Activated naive CD4-positive, alpha-beta T cell (primary cell): Measurements from ENCODE around the gene ZNF567.
"Not testable (repeated sequence)": the region's sequence is repeated elsewhere in the genome, so short reads cannot be mapped to it uniquely, and the experiment has no call there.

Source experiments
- DNase-seq, 4 experiments: peaks; one replicate each; lab custom pipeline; 2025; lab: John Stamatoyannopoulos, UW

ZNF567 gene

DNA sequence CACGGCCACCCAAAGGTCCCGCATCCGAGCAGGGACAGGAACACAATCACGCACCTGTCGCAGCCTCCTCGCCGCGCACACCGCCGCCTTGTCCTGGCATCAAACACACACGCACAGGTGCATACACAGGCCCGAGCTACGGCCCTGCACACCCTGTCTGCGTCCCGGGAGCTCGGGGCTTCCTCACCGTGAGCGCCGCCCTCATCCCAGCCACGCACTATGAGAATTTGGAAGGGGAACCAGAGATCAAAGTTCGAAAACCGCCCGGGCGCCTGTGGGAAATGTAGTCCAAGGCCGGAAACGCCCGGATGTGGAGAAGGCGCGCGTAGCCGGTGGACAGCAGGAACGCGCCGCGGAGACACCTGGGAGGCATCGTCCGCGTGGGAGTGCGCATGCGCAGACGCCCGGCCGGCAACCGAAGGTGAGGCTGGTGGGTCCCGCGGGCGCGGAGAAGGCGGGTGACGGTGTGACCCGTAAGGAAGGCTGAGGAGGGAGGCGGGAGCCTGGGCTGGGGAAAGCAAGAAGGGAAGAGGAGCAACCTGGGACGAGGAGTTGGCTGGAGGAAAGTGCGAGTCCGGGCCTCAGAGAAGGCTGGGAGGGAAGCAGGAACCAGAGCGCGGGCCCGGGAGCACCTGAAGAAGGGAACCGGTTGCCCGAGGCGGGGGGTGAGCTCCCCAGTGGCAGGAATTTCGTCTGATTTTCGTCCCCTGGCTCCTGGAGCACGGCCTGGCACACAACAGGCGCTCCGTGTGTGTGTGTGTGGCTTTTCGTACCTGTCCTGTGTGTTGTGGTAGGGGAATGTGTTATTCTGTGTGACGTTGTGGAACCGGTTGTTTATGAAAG is at the start of gene ZNF567:
Gene ZNF567, plus strand, starts transcription at position 399 of the 843 bp plus-strand sequence. CDS start 7,256 bp downstream, outside the sequence.
- DNase-seq: peak; percentile 95 to 99 (median 96)

- no peak for DNase-seq
These were observed 48.4 kb upstream of the ZNF567 start for GRCh38 chr19:36638862-36639510.

- DNase-seq: no peak
These were observed 40.7 kb upstream of the ZNF567 start for GRCh38 chr19:36646746-36647145.

- no peak for DNase-seq
These were observed 34.5 kb upstream of the ZNF567 start for GRCh38 chr19:36652958-36653357.

DNA sequence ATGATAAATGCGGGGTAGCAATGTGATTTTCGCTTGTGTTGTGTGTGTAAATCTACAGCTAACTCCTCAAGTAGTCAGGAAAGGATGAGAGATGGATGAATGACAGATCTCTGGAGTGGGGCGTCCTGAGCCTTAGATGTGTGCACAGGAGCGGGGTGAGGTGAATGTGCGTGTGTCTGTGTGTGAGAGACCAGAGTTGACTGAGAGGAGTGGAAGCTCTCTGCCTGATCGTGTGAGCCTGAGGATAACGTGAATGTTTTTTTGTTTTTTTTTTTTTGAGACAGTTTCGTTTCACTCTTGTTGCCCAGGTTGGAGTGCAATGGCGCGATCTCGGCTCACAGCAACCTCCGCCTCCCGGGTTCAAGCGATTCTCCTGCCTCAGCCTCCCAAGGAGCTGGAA is 21.6 kb upstream of the ZNF567 start:
- no peak for DNase-seq

GRCh38 chr19:36668646-36669045 is 18.8 kb upstream of the ZNF567 start:
- no peak for DNase-seq

DNA sequence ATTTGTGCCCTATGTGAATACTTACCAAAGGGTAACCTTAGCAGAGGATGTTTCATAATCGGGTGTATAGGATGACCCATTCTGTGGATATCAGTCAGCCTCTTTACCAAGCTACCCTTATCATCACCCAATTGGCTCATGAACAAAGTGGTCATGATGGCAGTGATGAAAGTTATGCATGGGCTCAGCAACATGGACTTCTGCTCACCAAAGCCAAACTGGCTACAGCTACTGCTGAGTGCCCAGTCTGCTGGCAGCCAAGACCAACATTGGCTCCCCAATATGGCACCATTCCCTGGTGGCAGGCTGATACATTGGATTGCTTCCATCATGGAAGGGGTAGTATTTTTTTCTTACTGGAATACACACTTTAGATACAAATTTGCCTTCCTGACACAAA is 15.0 kb upstream of the ZNF567 start:
- DNase-seq: no peak

- no peak for DNase-seq
These were observed 13.2 kb upstream of the ZNF567 start for GRCh38 chr19:36674201-36674600.

GRCh38 chr19:36679455-36679854 is 8.0 kb upstream of the ZNF567 start:
- DNase-seq: no peak

DNA sequence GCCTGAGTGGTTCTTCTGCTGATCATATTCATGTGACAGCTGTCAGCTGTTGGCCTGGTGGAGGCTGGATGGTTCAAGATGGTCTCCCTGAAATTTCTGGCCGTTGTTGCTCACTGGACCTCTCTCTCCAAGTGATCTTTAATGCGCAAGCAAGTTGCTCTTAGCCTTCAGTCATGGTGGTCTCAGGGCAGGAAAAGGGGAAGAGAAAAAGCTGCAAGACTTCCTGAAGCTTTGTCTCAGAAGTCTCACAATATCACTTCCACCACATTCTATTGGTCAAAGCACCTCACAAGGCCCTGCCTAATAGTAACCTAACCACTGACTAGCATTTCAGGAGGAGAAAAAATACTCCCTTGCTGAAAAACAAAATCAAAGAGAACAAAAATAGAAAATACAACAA is 1.6 kb upstream of the ZNF567 start:
- DNase-seq: no peak

- no peak for DNase-seq
These were observed 823 bp upstream of the ZNF567 start for GRCh38 chr19:36686365-36687213.

- DNase-seq: no peak
These were observed 646 bp downstream of the ZNF567 start for GRCh38 chr19:36688058-36688457.

- DNase-seq: no peak
These were observed 19.7 kb downstream of the ZNF567 start for GRCh38 chr19:36707134-36707533.

DNA sequence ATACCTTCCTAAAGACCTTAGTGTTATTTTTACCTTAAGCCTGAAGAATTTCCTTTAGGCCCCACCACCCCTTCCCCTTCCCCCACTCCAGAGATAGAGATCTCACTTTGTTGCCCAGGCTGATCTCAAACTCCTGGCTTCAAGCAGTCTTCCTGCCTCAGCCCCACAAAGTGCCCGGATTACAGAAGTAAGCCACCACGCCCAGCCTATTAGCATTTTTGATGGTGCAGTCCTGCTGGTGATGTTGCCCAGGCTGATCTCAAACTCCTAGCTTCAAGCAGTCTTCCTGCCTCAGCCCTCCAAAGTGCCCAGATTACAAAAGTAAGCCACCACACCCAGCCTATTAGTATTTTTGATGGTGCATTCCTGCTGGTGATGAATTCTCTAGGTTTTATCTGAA is 22.0 kb downstream of the ZNF567 start:
- DNase-seq: no peak

GRCh38 chr19:36719687-36720556 is 32.5 kb downstream of the ZNF567 start:
- DNase-seq: no peak

- not testable (repeated sequence) for DNase-seq
These were observed 48.8 kb downstream of the ZNF567 start for GRCh38 chr19:36736166-36736565.

- no peak for DNase-seq
These were observed 58.5 kb downstream of the ZNF567 start for GRCh38 chr19:36745870-36746269.

GRCh38 chr19:36747750-36748149 is 60.3 kb downstream of the ZNF567 start:
- DNase-seq: no peak

DNA sequence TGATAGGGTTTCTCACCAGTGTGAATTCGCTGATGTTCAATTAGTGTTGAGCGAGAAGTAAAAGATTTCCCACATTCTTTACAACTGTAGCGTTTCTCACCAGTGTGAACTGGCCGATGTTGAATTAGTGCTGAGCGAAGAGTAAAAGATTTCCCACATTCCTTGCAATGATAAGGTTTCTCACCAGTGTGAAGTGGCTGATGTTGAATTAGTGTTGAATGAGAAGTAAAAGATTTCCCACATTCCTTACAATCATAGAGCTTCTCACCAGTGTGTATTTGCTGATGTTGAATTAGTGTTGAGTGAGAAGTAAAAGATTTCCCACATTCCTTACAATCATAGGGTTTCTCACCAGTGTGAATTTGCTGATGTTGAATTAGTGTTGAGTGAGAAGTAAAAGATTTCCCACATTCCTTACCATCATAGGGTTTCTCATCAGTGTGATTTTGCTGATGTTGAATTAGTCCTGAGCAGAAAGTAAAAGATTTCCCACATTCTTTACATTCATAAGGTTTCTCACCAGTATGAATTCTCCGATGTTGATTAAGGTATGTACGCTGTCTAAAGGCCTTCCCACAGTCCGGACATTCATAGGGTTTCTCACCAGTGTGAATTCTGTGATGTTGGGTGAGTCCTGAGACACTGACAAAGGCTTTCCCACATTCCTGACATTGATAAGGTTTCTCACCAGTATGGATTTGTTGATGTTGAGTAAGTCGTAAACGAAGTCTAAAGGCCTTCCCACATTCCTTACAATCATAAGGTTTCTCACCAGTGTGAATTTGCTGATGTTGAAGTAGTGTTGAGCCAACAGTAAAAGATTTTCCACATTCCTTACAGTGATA is 61.2 kb downstream of the ZNF567 start:
- no peak for DNase-seq

DNA sequence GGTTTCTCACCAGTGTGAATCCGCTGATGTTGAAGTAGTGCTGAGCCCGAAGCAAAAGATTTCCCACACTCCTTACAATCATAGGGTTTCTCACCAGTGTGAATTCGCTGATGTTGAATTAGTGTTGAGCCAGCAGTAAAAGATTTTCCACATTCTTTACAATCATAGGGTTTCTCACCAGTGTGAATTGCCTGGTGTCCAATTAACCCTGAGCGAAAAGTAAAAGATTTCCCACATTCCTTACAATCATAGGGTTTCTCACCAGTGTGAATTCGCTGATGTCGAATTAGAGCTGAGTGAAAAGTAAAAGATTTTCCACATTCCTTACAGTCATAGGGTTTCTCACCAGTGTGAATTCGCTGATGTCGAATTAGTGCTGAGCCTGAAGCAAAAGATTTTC is 62.2 kb downstream of the ZNF567 start:
- not testable (repeated sequence) for DNase-seq
